Stimulated activated naive CD8-positive, alpha-beta T cell treated with anti-CD3 and anti-CD28 coated beads, Interleukin-15, amount 100 ng/mL, for 72 hours (primary cell): ENCODE measurements around the gene CHST11.
"Not testable (repeated sequence)": the region's sequence is repeated elsewhere in the genome, so short reads cannot be mapped to it uniquely, and the experiment has no call there.

ENCODE experiments used
- ATAC-seq: fragments of 150-1000 bp; cut with Tn5 transposase; 2 replicates; pipeline ENCODE4 v1.10.0; 2021; ENCODE audit warnings: mild to moderate bottlenecking, moderate library complexity
- DNase-seq, 2 donors: peaks; one replicate each; pipeline ENCODE4 v3.0.0; 2021 to 2022
- H3K27ac Mint-ChIP-seq, 2 donors: one replicate each; pipeline ENCODE4 v1.8.0; 2022; ENCODE audit warnings: mild to moderate bottlenecking in 2 of 2, mixed read lengths in 2 of 2, moderate library complexity in 2 of 2
- H3K27me3 Mint-ChIP-seq: one replicate; pipeline ENCODE4 v1.8.0; 2022; ENCODE audit warnings: mixed read lengths
- H3K4me1 Mint-ChIP-seq: one replicate; pipeline ENCODE4 v1.8.0; 2022; ENCODE audit warnings: mild to moderate bottlenecking, mixed read lengths
- H3K4me3 Mint-ChIP-seq, 2 donors: one replicate each; pipeline ENCODE4 v1.8.0; 2022; ENCODE audit warnings: mild to moderate bottlenecking in 2 of 2, mixed read lengths in 2 of 2, moderate library complexity in 1 of 2
- H3K9me3 Mint-ChIP-seq, 2 donors: one replicate each; pipeline ENCODE4 v1.8.0; 2022; ENCODE audit warnings: mixed read lengths in 2 of 2

Gene CHST11

DNA sequence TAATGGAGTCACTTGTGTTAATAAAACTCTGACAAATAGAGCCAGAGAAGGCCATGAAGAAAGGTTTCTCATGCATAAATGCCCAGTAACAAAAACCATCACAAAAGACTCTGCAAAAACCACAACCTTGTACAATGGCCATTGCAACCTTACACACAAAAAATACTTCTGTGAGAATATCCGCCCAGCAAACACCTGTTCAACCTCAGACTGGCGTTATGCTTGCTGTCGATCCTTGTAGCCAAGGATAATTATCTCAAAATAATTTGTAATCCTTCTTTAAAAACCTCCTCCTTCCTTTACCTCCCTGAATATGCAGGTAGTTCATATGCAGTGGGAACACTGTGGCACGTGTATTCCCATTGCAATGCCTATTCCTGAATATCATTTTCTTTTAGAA lies 344.3 kb downstream of the CHST11 start:
- H3K27me3 Mint-ChIP-seq, result no peaks in the 10 kb centered on the region
- H3K9me3 Mint-ChIP-seq, result no peaks in the 10 kb centered on the region
- H3K4me1 Mint-ChIP-seq, result no peaks in the 10 kb centered on the region
- H3K27ac Mint-ChIP-seq, result peak overlapping the region in 1 of 2 donors; percentile 2
- ATAC-seq (no peak), DNase-seq (no peak)
- no peak overlapping the region for H3K4me3 Mint-ChIP-seq

DNA sequence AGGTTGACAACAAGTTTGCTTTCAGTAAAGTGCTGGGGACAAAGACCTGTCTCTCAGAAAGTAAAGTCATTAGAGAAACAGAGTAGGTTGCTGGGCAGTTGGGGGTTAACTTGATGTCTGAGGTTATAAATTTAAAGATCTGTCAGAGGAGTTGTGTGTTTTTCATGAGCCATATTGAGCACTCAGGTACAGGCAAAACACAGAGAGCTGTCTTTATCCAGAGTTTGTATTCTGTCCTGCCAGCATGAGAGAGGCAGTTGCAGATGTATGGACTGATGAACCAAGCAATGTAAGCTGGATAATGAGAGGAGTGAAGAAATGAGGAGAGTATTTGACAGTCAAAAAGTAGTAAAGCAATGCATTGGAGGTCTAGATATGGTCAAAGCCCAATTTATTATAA lies 344.7 kb downstream of the CHST11 start:
- no peak for DNase-seq
- H3K27me3 Mint-ChIP-seq, result no peaks in the 10 kb centered on the region
- peak overlapping the region in 1 of 2 donors; percentile 2 for H3K27ac Mint-ChIP-seq
- no peaks in the 10 kb centered on the region for H3K9me3 Mint-ChIP-seq
- H3K4me3 Mint-ChIP-seq, result no peak overlapping the region
- no peaks in the 10 kb centered on the region for H3K4me1 Mint-ChIP-seq
- ATAC-seq, result no peak

DNA sequence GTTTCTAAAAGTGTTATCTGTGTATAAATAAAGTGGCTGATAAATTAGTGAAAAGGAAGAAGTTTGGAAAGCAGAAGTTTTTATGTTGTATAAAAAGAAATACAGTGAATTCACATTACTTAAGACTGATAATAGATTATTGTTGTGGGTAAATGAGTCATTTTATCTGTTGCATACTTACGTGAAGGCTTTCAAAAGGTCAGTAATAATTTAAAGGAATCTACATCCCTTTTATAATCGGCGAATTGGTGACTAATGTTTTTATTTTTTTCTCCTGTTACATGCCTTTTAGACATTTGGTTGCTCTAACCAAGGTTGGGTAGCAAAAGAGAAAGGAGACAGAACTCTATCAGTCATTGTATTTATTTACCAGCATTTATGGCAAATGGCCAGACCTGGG lies 345.5 kb downstream of the CHST11 start:
- H3K27ac Mint-ChIP-seq, result no peak overlapping the region
- H3K4me3 Mint-ChIP-seq, result no peak overlapping the region
- no peak for ATAC-seq
- no peaks in the 10 kb centered on the region for H3K4me1 Mint-ChIP-seq
- H3K9me3 Mint-ChIP-seq, result no peaks in the 10 kb centered on the region
- no peak for DNase-seq
- no peaks in the 10 kb centered on the region for H3K27me3 Mint-ChIP-seq

DNA sequence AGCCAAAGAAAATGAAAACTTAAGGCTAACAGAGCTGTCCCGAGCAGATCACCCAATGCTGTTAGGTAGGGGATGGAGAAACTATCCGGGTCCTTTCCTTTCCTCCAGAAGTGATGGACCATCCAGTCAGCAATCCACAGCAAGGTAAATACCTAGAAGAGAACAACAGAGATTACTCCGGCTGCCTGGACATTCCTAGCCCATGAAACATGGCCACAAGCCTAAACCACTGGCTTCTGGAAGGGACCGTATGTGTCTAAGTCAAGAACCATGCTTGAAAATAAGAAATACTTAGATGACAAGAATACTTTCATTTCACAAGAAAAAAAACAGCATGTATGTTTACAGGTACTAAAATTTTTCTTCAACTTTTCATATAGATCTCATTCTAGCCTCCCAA lies 348.4 kb downstream of the CHST11 start:
- Mint-ChIP-seq H3K27ac (no peak overlapping the region), H3K9me3 (no peaks in the 10 kb centered on the region), H3K4me1 (no peaks in the 10 kb centered on the region), H3K4me3 (no peak overlapping the region), H3K27me3 (no peaks in the 10 kb centered on the region)
- ATAC-seq (no peak), DNase-seq (no peak)

DNA sequence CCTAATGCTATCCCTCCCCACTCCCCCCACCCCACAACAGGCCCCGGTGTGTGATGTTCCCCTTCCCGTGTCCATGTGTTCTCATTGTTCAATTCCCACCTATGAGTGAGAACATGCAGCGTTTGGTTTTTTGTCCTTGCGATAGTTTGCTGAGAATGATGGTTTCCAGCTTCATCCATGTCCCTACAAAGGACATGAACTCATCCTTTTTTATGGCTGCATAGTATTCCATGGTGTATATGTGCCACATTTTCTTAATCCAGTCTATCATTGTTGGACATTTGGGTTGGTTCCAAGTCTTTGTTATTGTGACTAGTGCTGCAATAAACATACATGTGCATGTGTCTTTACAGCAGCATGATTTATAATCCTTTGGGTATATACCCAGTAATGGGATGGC lies 349.4 kb downstream of the CHST11 start:
- not testable (repeated sequence) for H3K4me1 Mint-ChIP-seq, H3K27ac Mint-ChIP-seq, H3K9me3 Mint-ChIP-seq, H3K4me3 Mint-ChIP-seq, ATAC-seq, H3K27me3 Mint-ChIP-seq, DNase-seq

DNA sequence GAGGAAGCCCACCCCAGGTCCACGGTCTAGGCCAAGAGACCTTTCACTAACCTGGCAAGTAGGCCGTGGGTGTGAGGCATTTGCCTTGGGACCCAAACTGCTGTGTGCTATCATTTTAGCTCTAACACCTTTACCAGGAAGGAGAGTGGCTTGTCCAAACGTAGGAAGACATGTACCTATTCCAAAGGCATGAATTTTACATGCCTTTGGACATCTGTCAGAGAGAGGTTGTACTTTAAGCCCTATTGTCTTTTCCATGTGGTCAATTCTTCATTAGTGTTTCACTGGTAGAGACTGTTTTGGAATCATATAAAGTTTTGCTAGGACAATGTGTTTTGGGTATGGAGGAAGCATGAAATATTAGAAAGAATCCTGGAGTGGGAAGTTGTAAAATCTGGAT lies 352.5 kb downstream of the CHST11 start:
- no peaks in the 10 kb centered on the region for H3K4me1 Mint-ChIP-seq
- no peak overlapping the region for H3K4me3 Mint-ChIP-seq
- DNase-seq (no peak), ATAC-seq (no peak)
- H3K27ac Mint-ChIP-seq, result no peak overlapping the region
- H3K9me3 Mint-ChIP-seq, result no peaks in the 10 kb centered on the region
- H3K27me3 Mint-ChIP-seq, result no peaks in the 10 kb centered on the region

DNA sequence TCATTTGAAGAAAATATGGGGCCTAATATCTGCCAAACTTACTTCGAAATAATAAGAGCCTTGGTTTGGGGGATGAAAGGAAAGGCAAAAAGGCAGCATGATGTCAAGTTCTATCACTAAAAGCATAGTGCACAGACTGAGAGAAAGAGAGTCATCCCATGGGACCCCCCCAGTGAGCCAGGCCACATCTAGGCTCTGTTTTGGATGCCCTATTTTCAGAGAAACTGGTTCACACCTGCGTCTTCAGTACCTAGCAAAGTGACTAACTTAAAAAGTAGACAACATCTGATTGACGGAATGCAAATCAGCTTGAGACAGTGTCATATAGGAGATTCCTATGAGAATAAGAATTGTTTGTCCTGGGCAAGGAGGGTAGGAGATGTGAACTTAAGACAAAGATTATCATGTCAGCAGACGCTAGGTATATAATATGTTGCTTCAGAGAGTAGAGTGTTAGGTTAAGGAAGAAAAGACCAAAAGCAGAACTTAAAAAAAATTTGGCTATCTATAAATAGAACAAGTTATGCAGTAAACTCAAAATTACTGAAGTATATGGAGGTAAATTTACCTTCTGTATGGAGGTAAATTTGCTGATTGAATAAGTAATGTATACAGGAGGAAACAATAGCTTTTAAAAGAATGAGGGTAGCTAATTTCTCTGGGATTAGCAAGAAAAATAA lies 353.1 kb downstream of the CHST11 start:
- Mint-ChIP-seq H3K4me3 (no peak overlapping the region), H3K27me3 (no peaks in the 10 kb centered on the region), H3K27ac (no peak overlapping the region), H3K9me3 (no peaks in the 10 kb centered on the region), H3K4me1 (no peaks in the 10 kb centered on the region)
- DNase-seq, result no peak
- no peak for ATAC-seq
